A673 (cell line): ENCODE measurements around the gene MGA. TPM values are rescaled to one million over a fixed set of nuclear protein-coding genes. Genes with fewer than 3 reads are reported as not detected.

Experiments used
- BruUV-seq: library from RNA; stranded (reverse); fragments of 400-500 nt; replicated peaks from 2 replicates; lab custom pipeline; 2021; lab: Mats Ljungman, UMichigan
- CTCF ChIA-PET: fragments of 300-600 bp; sonication (Branson Sonifier 250); formaldehyde crosslinking; loops from one replicate; lab custom pipeline; 2022; ENCODE audit warnings: antibody characterized with exemption; lab: Charles Lee
- POLR2A ChIA-PET: fragments of 300-600 bp; sonication (Branson Sonifier 250); formaldehyde crosslinking; loops from one replicate; lab custom pipeline; 2022; ENCODE audit warnings: antibody characterized with exemption; ENCODE audit not compliant: low non-redundant PET; lab: Charles Lee
- DNase-seq: peaks from one replicate; pipeline ENCODE4 v3.0.0-alpha.2; 2015; ENCODE audit warnings: low spot score
- H3K27ac ChIP-seq: fragments of 200-600 bp; sonication (generic); 2 replicates; pipeline ENCODE4 v1.5.1; 2016; ENCODE audit warnings: mixed run types, low read depth, mild to moderate bottlenecking, mixed read lengths, antibody characterized with exemption, low read length; ENCODE audit not compliant: poor library complexity, severe bottlenecking
- H3K27me3 ChIP-seq: fragments of 200-600 bp; sonication (generic); replicated peaks from 2 replicates; pipeline ENCODE4 v1.6.1; 2017; ENCODE audit warnings: mixed run types, low read depth, mild to moderate bottlenecking, mixed read lengths, antibody characterized with exemption, low read length; ENCODE audit not compliant: insufficient read depth, poor library complexity
- H3K36me3 ChIP-seq: fragments of 200-600 bp; sonication (generic); 2 replicates; pipeline ENCODE4 v1.6.1; 2016; ENCODE audit warnings: mixed run types, mild to moderate bottlenecking, mixed read lengths, antibody characterized with exemption, low read length; ENCODE audit not compliant: insufficient read depth, poor library complexity, severe bottlenecking
- H3K4me1 ChIP-seq: fragments of 200-600 bp; sonication (generic); 2 replicates; pipeline ENCODE4 v1.6.1; 2017; ENCODE audit warnings: mixed run types, mild to moderate bottlenecking, mixed read lengths, antibody characterized with exemption, low read length; ENCODE audit not compliant: insufficient read depth, poor library complexity, severe bottlenecking
- H3K4me3 ChIP-seq: fragments of 200-600 bp; sonication (generic); 2 replicates; pipeline ENCODE4 v1.5.1; 2016; ENCODE audit warnings: low read depth, mixed run types, mild to moderate bottlenecking, mixed read lengths, low read length; ENCODE audit not compliant: poor library complexity, severe bottlenecking
- H3K9me3 ChIP-seq: fragments of 200-600 bp; sonication (generic); 2 replicates; pipeline ENCODE4 v1.6.1; 2016; ENCODE audit warnings: mixed run types, low read depth, mild to moderate bottlenecking, mixed read lengths, antibody characterized with exemption, low read length; ENCODE audit not compliant: poor library complexity, severe bottlenecking
- CTCF ChIP-seq: fragments of 300-800, 200-600 bp; sonication (generic); conservative IDR thresholded peaks from 2 replicates; pipeline ENCODE4 v1.5.1; 2017; ENCODE audit warnings: low read depth, mild to moderate bottlenecking, antibody characterized with exemption, low read length, moderate library complexity, mixed read lengths
- EZH2 ChIP-seq: fragments of 200-600 bp; sonication (generic); IDR thresholded peaks from 2 replicates; pipeline ENCODE4 v1.6.1; 2017; ENCODE audit warnings: borderline replicate concordance, low read depth, mild to moderate bottlenecking, mixed read lengths, antibody characterized with exemption, low read length; ENCODE audit not compliant: poor library complexity, severe bottlenecking
- intact Hi-C: fragments of 100-400 bp; cut with micrococcal nuclease; formaldehyde crosslinking; loops from one replicate; pipeline ENCODE4 v1.10.0; 2022; ENCODE audit not compliant: unreplicated experiment
- total RNA-seq: library from RNA; stranded (reverse); gene quantifications from 2 replicates; pipeline ENCODE4 v1.2.3, GENCODE V29; 2021

Gene MGA
- total RNA-seq, 1 experiment from 2014 or later, result 49.3 TPM

DNA sequence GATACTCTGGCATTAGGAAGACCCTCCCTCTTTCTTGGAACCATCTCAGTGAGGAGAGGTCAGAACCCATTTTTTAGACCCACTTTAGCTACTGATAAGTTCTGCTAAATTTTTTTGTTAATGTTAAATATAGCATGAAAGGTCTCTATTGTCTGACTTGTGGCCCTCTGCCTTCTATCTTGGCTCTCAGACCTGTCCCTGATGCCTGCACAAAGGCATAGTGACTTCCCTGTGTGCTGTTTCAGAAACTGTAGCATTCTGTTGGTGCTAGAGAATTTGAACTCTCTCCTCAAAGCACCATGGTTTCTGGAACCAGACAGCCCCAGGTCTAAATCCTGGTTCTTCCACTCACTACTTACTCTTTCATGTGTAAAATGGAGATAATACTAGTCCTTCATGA lies 129.5 kb downstream of the MGA start:
- intact Hi-C loops, result no loop called here
- Histone ChIP-seq H3K36me3 (no peaks in the 10 kb centered on the region), H3K4me3 (no peak overlapping the region), H3K4me1 (peaks cover 29% of the 10 kb centered on the region), H3K27ac (no peak overlapping the region), H3K27me3 (no peaks in the 10 kb centered on the region), H3K9me3 (no peaks in the 10 kb centered on the region)
- ChIA-PET POLR2A (interaction anchor here (0.7 kb wide), 1 partner anchor 152 kb away, joined by 3 read pairs; no protein-coding TSS in a partner anchor), CTCF (no interaction called here)
- no TSS peak for BruUV-seq
- no peak for DNase-seq
- no peak for TF ChIP-seq CTCF
- TF ChIP-seq EZH2, result no peak

GRCh38 chr15:41790169-41790568 lies 130.0 kb downstream of the MGA start:
- Histone ChIP-seq H3K9me3 (no peaks in the 10 kb centered on the region), H3K36me3 (no peaks in the 10 kb centered on the region), H3K4me1 (peaks cover 30% of the 10 kb centered on the region), H3K27ac (no peak overlapping the region), H3K4me3 (no peak overlapping the region), H3K27me3 (no peaks in the 10 kb centered on the region)
- intact Hi-C loops, result no loop called here
- POLR2A ChIA-PET, result no interaction called here
- DNase-seq, result no peak
- no TSS peak for BruUV-seq
- CTCF ChIA-PET, result no interaction called here
- TF ChIP-seq EZH2 (no peak), CTCF (no peak)

DNA sequence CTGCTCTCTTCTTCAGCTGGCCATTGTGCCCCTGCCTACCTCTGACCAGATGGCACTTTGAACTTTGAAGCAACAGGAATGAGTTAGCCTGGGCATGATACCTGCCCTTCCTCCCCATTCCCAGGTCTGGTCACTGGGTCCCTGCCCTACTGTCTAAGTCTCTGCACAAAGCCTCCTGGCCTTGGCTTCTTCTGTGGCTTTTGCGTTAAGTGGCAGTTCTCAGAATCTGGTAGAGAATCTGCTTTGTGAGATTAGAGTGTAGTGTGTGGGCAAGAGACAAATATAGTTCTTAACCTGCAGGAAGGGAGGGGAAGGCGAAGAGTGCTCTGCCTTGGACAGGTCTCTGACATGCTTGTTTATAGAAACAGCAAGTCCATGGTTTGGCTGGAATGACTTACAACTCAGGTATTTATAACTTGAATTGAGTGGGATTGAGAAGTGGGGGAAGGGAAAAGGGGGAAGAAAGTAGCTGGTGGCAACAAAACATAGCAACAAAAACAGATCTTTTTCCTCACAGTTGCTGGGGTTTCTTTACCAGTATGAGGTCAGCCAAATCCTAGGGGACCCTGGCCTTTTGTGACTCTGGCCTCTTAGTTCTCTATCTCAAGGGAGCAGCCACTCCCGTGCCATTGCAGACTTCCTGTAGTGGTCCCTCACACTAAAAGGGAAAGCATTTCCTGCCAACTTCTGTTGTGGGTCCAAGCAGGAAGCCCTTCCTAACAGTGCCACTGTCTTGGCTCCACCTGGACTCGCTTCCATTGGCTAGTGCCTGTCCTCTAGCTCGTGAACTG lies 130.7 kb downstream of the MGA start:
- Histone ChIP-seq H3K4me3 (no peak overlapping the region), H3K27me3 (no peaks in the 10 kb centered on the region), H3K9me3 (no peaks in the 10 kb centered on the region), H3K27ac (peak overlapping the region; percentile 1), H3K4me1 (peaks cover 36% of the 10 kb centered on the region), H3K36me3 (no peaks in the 10 kb centered on the region)
- no TSS peak for BruUV-seq
- CTCF ChIA-PET, result interaction anchor here (0.5 kb wide), 1 partner anchor 259 kb away, joined by 5 read pairs; no protein-coding TSS in a partner anchor
- TF ChIP-seq EZH2, result no peak
- intact Hi-C loops, result no loop called here
- POLR2A ChIA-PET, result no interaction called here
- no peak for DNase-seq

GRCh38 chr15:41791547-41791937 lies 131.3 kb downstream of the MGA start:
- no peak for DNase-seq
- H3K9me3 ChIP-seq, result no peaks in the 10 kb centered on the region
- intact Hi-C loops, result no loop called here
- H3K27me3 ChIP-seq, result no peaks in the 10 kb centered on the region
- no peak overlapping the region for H3K4me3 ChIP-seq
- peaks cover 42% of the 10 kb centered on the region for H3K4me1 ChIP-seq
- no peak for TF ChIP-seq EZH2
- TF ChIP-seq CTCF, result no peak
- no TSS peak for BruUV-seq
- H3K27ac ChIP-seq, result peak overlapping the region; percentile 1
- no peaks in the 10 kb centered on the region for H3K36me3 ChIP-seq
- ChIA-PET POLR2A (no interaction called here), CTCF (interaction anchor here (0.5 kb wide), 1 partner anchor 260 kb away, joined by 5 read pairs; no protein-coding TSS in a partner anchor)
